Activated CD8-positive, alpha-beta memory T cell treated with anti-CD3 and anti-CD28 coated beads for 36 hours (primary cell): ENCODE data around the gene EMC6. TPM values are rescaled to one million over a fixed set of nuclear protein-coding genes. Genes with fewer than 3 reads are reported as not detected.

Source experiments
- CTCF ChIA-PET: fragments of 350-600 bp; sonication (Branson Sonifier 250); formaldehyde crosslinking; loops from one replicate; lab custom pipeline; 2021; ENCODE audit warnings: antibody characterized with exemption; lab: Charles Lee
- POLR2A ChIA-PET: fragments of 350-600 bp; sonication (Branson Sonifier 250); formaldehyde crosslinking; loops from one replicate; lab custom pipeline; 2021; ENCODE audit warnings: antibody characterized with exemption; lab: Charles Lee
- total RNA-seq, 2 experiments: library from RNA; stranded (reverse); gene quantifications; one replicate each; pipeline ENCODE4 v1.2.3, GENCODE V29; 2021

Gene EMC6
- total RNA-seq, 2 experiments from 2014 or later, result 91.7 to 92.5 TPM

- POLR2A ChIA-PET, result interaction anchor here (0.7 kb wide), 1 partner anchor 20 kb away, joined by 3 read pairs; no protein-coding TSS in a partner anchor
- CTCF ChIA-PET, result interaction anchor here (1.2 to 1.3 kb wide), 2 partner anchors 15 to 45 kb away, joined by 3 read pairs; no protein-coding TSS in a partner anchor
Observed at GRCh38 chr17:3647251-3647650, 21.4 kb upstream of the EMC6 start.

- ChIA-PET POLR2A (interaction anchor here (0.7 kb wide), 1 partner anchor 19 kb away, joined by 3 read pairs; no protein-coding TSS in a partner anchor), CTCF (interaction anchor here (0.7 kb wide), 1 partner anchor 13 kb away, joined by 3 read pairs; no protein-coding TSS in a partner anchor)
Observed at GRCh38 chr17:3647769-3648555, 20.6 kb upstream of the EMC6 start.

- POLR2A ChIA-PET, result no interaction called here
- CTCF ChIA-PET, result no interaction called here
Observed at GRCh38 chr17:3655766-3656165, 12.8 kb upstream of the EMC6 start.

- ChIA-PET CTCF (no interaction called here), POLR2A (interaction anchor here (1.0 kb wide), 1 partner anchor 11 kb away, joined by 3 read pairs; no protein-coding TSS in a partner anchor)
Observed at GRCh38 chr17:3656353-3656752, 12.3 kb upstream of the EMC6 start.

- CTCF ChIA-PET, result no interaction called here
- POLR2A ChIA-PET, result interaction anchor here (1.0 kb wide), 1 partner anchor 10 kb away, joined by 3 read pairs; no protein-coding TSS in a partner anchor
Observed at GRCh38 chr17:3656755-3657587, 11.6 kb upstream of the EMC6 start.

- POLR2A ChIA-PET, result no interaction called here
Observed at GRCh38 chr17:3657588-3657869, 11.1 kb upstream of the EMC6 start.

GRCh38 chr17:3657874-3658783 lies 10.5 kb upstream of the EMC6 start:
- ChIA-PET CTCF (interaction anchor here (1.1 kb wide), 1 partner anchor 79 kb away, joined by 3 read pairs; no protein-coding TSS in a partner anchor), POLR2A (no interaction called here)

More at GRCh38 chr17:3657588-3657869, 11.1 kb upstream of the EMC6 start:
- CTCF ChIA-PET, result interaction anchor here (1.1 kb wide), 1 partner anchor 80 kb away, joined by 3 read pairs; no protein-coding TSS in a partner anchor

- ChIA-PET POLR2A (no interaction called here), CTCF (interaction anchor here (0.6 to 1.1 kb wide), 2 partner anchors 15 to 196 kb away, joined by 3 to 5 read pairs; no protein-coding TSS in a partner anchor)
Observed at GRCh38 chr17:3658784-3659449, 9.7 kb upstream of the EMC6 start.

- POLR2A ChIA-PET, result no interaction called here
- CTCF ChIA-PET, result interaction anchor here (0.6 to 1.1 kb wide), 2 partner anchors 16 to 196 kb away, joined by 3 to 5 read pairs; no protein-coding TSS in a partner anchor
Observed at GRCh38 chr17:3659541-3660111, 9.0 kb upstream of the EMC6 start.

- ChIA-PET POLR2A (no interaction called here), CTCF (interaction anchor here (0.9 kb wide), 1 partner anchor 12 kb away, joined by 3 read pairs; no protein-coding TSS in a partner anchor)
Observed at GRCh38 chr17:3660311-3660891, 8.2 kb upstream of the EMC6 start.

- ChIA-PET POLR2A (interaction anchor here (1.2 kb wide), 1 partner anchor 22 kb away, joined by 3 read pairs; no protein-coding TSS in a partner anchor), CTCF (interaction anchor here (0.9 kb wide), 1 partner anchor 20 kb away, joined by 3 read pairs; no protein-coding TSS in a partner anchor)
Observed at GRCh38 chr17:3663102-3664011, 5.3 kb upstream of the EMC6 start.

GRCh38 chr17:3665834-3666233 lies 2.8 kb upstream of the EMC6 start:
- ChIA-PET POLR2A (no interaction called here), CTCF (no interaction called here)

GRCh38 chr17:3666516-3666915 lies 2.1 kb upstream of the EMC6 start:
- CTCF ChIA-PET, result interaction anchor here (0.7 to 0.8 kb wide), 2 partner anchors 177 to 962 kb away, joined by 3 read pairs; no protein-coding TSS in a partner anchor
- POLR2A ChIA-PET, result interaction anchor here (1.2 kb wide), 1 partner anchor 19 kb away, joined by 3 read pairs; no protein-coding TSS in a partner anchor

- ChIA-PET CTCF (interaction anchor here (0.6 to 1.5 kb wide), 5 partner anchors 45 to 963 kb away, joined by 3 to 4 read pairs (median 3); no protein-coding TSS in a partner anchor), POLR2A (interaction anchor here (0.8 to 1.2 kb wide), 2 partner anchors 11 to 20 kb away, joined by 3 read pairs; no protein-coding TSS in a partner anchor)
Observed at GRCh38 chr17:3667366-3668278, 990 bp upstream of the EMC6 start.

- CTCF ChIA-PET, result interaction anchor here (0.6 to 1.5 kb wide), 3 partner anchors 34 to 52 kb away, joined by 3 read pairs; no protein-coding TSS in a partner anchor
- POLR2A ChIA-PET, result interaction anchor here (1.0 to 1.3 kb wide), 2 partner anchors 25 to 42 kb away, joined by 3 to 4 read pairs; no protein-coding TSS in a partner anchor
Observed at GRCh38 chr17:3669085-3669347, 404 bp downstream of the EMC6 start.
